HG02852 (cell line): ENCODE data around the gene WNT9B.

Experiments
- ATAC-seq: cut with Tn5 transposase; IDR thresholded peaks from one replicate; pipeline ENCODE4 v1.9.1; 2021; ENCODE audit warnings: mild to moderate bottlenecking, moderate library complexity; ENCODE audit not compliant: unreplicated experiment

WNT9B gene

DNA sequence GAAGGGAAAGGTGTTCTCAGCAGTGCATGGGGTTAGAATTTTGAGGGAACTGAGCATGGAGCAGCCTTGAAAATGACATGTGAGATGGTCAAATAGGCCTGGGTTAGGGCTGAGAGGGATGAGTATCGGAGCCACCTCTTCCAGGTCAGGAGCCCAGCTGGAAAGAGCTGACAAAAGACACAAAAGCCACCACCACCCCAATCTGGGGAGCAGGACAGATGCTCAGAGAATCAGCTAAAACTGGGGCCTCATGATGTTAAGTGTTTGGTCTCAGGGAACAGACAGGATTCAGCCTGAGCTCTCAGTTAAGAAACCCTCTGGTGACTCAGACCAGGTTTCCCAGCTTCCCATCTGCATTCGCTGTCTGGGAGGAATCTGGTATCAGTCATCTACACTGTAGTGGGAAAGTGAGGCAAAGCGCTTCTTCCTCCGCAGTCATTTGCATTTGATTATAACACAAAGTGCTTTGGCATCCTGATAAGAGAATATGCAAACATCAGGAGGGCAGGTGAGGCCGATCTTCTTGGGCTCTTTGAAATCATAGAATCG lies 2.6 kb downstream of the WNT9B start:
- ATAC-seq: no peak

DNA sequence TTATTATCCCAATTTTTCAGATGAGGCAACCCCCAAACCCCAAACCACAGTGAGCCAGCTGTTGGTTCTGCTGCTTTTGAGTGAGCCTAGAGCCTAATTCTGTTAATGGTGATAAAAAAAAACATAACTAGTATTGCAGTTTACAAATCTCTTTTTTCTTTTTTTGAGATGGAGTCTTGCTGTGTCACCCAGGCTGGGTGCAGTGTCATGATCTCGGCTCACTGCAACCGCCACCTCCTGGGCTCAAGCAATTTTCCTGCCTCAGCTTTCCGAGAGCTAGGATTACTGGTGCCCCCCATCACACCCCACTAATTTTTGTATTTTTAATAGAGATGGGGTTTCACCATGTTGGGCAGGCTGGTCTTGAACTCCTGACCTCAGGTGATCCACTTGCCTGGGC lies 3.1 kb downstream of the WNT9B start:
- ATAC-seq: no peak

- ATAC-seq: no peak
Observed at GRCh38 chr17:46854948-46855347, 3.6 kb downstream of the WNT9B start.

- no peak for ATAC-seq
Observed at GRCh38 chr17:46857600-46857999, 6.2 kb downstream of the WNT9B start.

GRCh38 chr17:46859996-46860395 lies 8.6 kb downstream of the WNT9B start:
- ATAC-seq: no peak

GRCh38 chr17:46862949-46863348 lies 11.6 kb downstream of the WNT9B start:
- no peak for ATAC-seq

GRCh38 chr17:46863383-46864121 lies 12.2 kb downstream of the WNT9B start:
- ATAC-seq: no peak

DNA sequence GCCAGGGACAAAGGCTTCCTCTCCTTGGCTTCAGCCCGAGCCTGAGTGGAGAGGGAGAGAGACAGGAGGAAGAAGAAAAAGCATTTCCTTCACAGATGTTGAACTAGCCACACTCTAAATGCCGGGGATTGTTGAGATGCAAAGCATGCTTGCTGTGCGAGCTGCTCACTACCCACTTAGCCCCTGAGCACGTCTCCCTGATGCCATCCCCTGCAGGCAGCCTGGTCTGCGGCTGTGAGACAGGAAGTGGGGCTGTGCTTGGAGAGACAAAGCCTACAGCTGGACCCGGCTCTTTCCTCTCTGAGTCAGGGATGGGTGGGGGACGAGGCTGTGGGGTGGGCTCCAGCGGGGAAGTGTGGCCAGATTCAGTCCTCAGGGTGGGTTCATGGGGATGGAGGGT lies 13.7 kb downstream of the WNT9B start:
- ATAC-seq: no peak

DNA sequence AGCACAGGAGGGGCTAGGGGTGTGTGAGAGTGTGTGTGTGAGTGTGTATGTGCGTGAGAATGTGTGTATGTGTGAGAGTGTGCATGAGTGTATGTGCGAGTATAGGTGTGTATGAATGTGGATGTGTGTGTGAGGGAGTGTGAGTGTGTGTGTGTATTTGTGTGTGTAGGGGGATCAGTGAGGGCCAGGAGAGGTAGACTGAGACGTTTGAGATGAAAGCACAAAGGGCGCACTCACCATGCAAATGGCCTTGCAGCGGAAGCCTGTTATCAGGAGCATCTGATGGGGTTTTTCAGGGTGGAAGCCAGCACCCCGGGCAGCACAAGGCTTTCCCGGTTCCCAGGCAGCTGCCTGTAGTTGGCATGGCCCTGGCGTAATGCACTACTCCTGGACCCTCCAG lies 14.9 kb downstream of the WNT9B start:
- no peak for ATAC-seq

GRCh38 chr17:46866747-46867146 lies 15.4 kb downstream of the WNT9B start:
- ATAC-seq: no peak

DNA sequence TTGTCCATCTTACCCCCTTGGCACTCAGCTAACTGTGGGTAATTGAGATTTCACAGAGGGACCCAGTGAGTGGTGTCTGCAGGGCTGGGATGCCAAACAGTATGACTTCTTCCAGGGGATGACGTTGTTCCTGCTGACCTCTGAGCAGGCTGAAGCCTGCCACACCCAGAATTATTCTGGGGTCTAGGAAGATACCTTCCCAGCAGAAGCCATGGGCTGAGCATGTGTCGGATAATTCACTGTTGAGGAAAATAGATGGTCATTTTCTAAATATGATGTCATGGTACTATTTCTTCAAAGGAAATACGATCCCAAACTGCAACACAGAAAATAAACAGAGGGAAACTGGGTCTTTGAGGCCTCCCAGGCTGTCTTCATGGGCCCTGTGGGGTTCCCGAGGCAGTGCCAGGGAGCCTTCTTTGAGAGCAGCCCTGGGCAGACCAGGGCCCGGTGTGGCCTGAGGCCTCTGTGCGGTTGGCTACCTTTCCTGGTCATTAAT lies 17.4 kb downstream of the WNT9B start:
- ATAC-seq: no peak

DNA sequence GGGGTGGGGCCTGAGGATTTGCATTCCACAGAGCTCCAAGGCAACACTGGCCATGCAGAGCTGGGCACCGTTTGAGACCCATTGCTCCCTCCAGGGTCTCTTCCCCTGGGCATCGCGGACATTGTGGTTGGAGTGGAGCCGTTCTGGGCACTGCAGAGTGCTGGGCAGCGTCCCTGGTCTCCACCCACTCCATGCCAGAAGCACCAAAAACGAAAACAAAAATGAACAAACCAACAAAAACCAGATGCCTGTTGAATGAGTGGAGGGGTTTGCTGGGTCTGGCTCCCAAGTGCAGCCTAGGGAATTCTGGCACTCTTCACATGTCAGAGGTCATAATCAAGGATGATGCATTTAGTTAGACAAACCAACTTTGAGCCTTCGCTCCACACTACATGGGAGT lies 17.9 kb downstream of the WNT9B start:
- ATAC-seq: no peak

- ATAC-seq: no peak
Observed at GRCh38 chr17:46869975-46870803, 18.8 kb downstream of the WNT9B start.

DNA sequence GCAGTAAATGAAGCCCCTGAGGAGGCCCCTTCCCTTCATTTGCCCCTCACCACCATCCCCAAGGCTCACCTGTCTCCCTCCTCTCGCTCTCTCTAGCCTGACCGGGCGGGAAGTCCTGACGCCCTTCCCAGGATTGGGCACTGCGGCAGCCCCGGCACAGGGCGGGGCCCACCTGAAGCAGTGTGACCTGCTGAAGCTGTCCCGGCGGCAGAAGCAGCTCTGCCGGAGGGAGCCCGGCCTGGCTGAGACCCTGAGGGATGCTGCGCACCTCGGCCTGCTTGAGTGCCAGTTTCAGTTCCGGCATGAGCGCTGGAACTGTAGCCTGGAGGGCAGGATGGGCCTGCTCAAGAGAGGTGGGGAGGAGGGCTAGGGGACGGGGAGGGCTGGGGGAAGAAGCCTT lies 21.0 kb downstream of the WNT9B start:
- no peak for ATAC-seq

DNA sequence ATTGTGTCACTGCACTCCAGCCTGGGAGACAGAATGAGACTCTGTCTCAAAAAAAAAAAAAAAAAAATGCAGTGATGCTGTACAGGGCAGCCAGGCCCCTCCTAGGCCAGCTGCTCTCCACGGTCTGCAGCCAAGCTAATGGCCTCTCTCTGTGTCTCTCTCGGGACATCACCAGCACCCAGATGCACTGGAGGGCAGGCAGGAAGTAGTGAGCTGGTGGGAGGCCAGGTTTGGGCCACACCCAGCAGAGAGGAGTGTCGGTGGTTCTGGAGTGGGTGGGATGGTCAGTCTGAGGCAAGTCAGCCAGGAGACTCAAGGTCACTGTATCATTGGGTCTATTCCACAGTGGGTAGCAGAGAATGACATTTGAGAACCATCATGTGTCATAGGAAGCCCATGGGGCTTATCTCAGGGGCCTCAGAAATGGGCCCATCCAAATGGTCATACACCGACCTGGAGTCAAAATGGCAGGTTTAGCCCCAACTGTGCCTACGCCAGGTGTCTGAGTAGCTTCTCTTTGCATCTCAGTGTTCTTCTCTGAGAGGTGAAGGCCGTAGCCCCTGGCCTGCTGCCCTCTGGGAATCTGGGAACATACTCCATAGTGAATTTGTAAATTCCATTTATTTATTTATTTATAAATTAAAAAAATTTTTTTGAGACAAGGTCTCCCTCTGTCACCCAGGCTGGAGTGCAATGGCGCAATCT lies 22.7 kb downstream of the WNT9B start:
- no peak for ATAC-seq

DNA sequence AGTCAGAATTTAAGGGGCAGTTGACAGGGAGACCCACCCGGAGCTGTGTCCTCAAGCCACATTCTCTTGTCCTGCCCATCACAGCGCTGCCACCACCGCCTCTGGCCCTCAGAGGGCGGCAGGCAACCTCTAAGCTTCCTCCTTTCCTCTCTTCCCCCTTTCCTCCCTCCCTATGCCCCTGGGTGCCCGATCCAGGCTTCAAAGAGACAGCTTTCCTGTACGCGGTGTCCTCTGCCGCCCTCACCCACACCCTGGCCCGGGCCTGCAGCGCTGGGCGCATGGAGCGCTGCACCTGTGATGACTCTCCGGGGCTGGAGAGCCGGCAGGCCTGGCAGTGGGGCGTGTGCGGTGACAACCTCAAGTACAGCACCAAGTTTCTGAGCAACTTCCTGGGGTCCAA lies 23.5 kb downstream of the WNT9B start:
- ATAC-seq: no peak

- no peak for ATAC-seq
Observed at GRCh38 chr17:46875849-46876352, 24.5 kb downstream of the WNT9B start.

DNA sequence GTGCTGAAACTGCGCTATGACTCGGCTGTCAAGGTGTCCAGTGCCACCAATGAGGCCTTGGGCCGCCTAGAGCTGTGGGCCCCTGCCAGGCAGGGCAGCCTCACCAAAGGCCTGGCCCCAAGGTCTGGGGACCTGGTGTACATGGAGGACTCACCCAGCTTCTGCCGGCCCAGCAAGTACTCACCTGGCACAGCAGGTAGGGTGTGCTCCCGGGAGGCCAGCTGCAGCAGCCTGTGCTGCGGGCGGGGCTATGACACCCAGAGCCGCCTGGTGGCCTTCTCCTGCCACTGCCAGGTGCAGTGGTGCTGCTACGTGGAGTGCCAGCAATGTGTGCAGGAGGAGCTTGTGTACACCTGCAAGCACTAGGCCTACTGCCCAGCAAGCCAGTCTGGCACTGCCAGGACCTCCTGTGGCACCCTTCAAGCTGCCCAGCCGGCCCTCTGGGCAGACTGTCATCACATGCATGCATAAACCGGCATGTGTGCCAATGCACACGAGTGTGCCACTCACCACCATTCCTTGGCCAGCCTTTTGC lies 25.0 kb downstream of the WNT9B start:
- ATAC-seq: no peak

DNA sequence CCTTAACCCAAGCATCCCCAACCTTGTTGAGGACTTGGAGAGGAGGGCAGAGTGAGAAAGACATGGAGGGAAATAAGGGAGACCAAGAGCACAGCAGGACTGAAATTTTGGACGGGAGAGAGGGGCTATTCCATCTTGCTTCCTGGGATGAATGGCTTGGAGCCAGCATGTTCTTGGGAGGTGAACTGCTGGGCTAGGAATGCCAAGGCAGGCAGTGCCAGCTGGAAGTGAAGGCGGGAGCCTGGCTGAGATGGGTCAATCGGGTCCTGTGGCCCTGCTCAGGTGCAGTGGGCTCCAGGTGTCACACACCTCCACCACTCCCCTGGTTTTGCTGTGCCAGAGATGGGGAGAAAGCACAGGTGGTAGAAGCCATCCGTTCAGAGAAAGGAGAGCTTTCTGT lies 25.5 kb downstream of the WNT9B start:
- no peak for ATAC-seq

DNA sequence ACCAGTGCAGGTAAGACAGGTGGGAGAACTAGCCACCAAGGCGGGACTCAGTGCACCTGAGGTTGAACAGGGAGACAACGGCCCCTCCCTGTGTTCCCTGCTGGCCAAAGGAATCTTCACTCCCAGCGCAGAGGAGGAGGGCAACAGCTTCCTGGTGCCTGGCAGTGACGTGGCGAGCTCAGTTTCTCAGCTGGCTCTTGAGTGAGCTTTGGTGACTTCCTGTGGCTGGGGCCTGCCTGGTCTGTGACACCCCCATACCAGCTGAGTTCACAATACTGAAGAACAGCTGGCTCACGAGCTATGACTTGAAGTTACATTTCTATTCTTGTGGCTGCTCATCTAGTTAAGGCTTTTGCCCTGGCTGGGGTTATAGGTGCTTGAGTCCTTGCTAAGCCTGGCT lies 26.1 kb downstream of the WNT9B start:
- ATAC-seq: no peak

- ATAC-seq: no peak
Observed at GRCh38 chr17:46878055-46878454, 26.7 kb downstream of the WNT9B start.
